Lower lobe of right lung (tissue), 2 donors: ENCODE results near the gene RAB4B. TPM values are rescaled to one million over a fixed set of nuclear protein-coding genes. Genes with fewer than 3 reads are reported as not detected.

Experiments used
- ATAC-seq, 2 donors: fragments of 200-7000 bp; cut with Tn5 transposase; one replicate each; pipeline ENCODE4 v1.9.1; 2020 to 2022; ENCODE audit warnings: mild to moderate bottlenecking in 2 of 2, moderate library complexity in 2 of 2
- DNase-seq: peaks from one replicate; pipeline ENCODE4 v3.0.0-alpha.2; 2020
- H3K27ac ChIP-seq: fragments of 200-600 bp; one replicate; pipeline ENCODE4 v1.8.0; 2022
- H3K27me3 ChIP-seq: fragments of 200-600 bp; one replicate; pipeline ENCODE4 v1.8.0; 2022; ENCODE audit warnings: low read depth
- H3K36me3 ChIP-seq: fragments of 200-600 bp; one replicate; pipeline ENCODE4 v1.8.0; 2022; ENCODE audit warnings: mild to moderate bottlenecking
- H3K4me1 ChIP-seq: fragments of 200-600 bp; one replicate; pipeline ENCODE4 v1.8.0; 2022
- H3K4me3 ChIP-seq: fragments of 200-600 bp; one replicate; pipeline ENCODE4 v1.8.0; 2022; ENCODE audit warnings: mild to moderate bottlenecking
- H3K9me3 ChIP-seq: fragments of 200-600 bp; one replicate; pipeline ENCODE4 v1.8.0; 2022
- CTCF ChIP-seq: fragments of 200-600 bp; IDR thresholded peaks from one replicate; pipeline ENCODE4 v1.8.0; 2022; ENCODE audit warnings: antibody characterized with exemption, mild to moderate bottlenecking
- intact Hi-C: fragments of 100-400 bp; cut with DNase I; formaldehyde crosslinking; loops from one replicate; pipeline ENCODE4 v1.11.0; 2022
- total RNA-seq: library from RNA; stranded (reverse); fragmentation: NEBNext Ultra II Directional; extraction: Animal tissue kit (Norgen Biotek cat#: 25700); gene quantifications from one replicate; pipeline ENCODE4 v1.2.1, GENCODE V29; 2021
- donor health status: DM: no; HTN: yes; CAD: no; lungs with severe emphysema.

RAB4B gene
- total RNA-seq, 1 donor from 2014 or later: 48.5 TPM

GRCh38 chr19:40774916-40775631 is 3.0 kb upstream of the RAB4B start, which contains the start of gene MIA:
MIA (plus strand) TSS chr19:40775521; CDS start chr19:40775543, 22 bp downstream.
- ATAC-seq (no peak), DNase-seq (no peak)
- TF ChIP-seq CTCF: no peak
- no peak within 1 kb of the TSS for H3K27ac ChIP-seq
- no peaks in the 10 kb centered on the region for H3K27me3 ChIP-seq
- H3K4me3 ChIP-seq: no peak within 1 kb of the TSS
- peaks cover 3% of the 10 kb centered on the region for H3K36me3 ChIP-seq
- intact Hi-C loops: no loop called here
- peaks cover 22% of the 10 kb centered on the region for H3K4me1 ChIP-seq
- no peaks in the 10 kb centered on the region for H3K9me3 ChIP-seq

- no peak overlapping the region for H3K4me3 ChIP-seq
- peaks cover 22% of the 10 kb centered on the region for H3K4me1 ChIP-seq
- peaks cover 3% of the 10 kb centered on the region for H3K36me3 ChIP-seq
- intact Hi-C loops: no loop called here
- ATAC-seq (no peak), DNase-seq (no peak)
- TF ChIP-seq CTCF: no peak
- no peak overlapping the region for H3K27ac ChIP-seq
- H3K9me3 ChIP-seq: no peaks in the 10 kb centered on the region
- no peaks in the 10 kb centered on the region for H3K27me3 ChIP-seq
Observed at GRCh38 chr19:40775632-40776022, 2.4 kb upstream of the RAB4B start.

- DNase-seq (no peak), ATAC-seq (no peak)
- Histone ChIP-seq H3K4me3 (no peak overlapping the region), H3K36me3 (peaks cover 3% of the 10 kb centered on the region), H3K9me3 (no peaks in the 10 kb centered on the region), H3K4me1 (peaks cover 22% of the 10 kb centered on the region), H3K27ac (peak overlapping the region; percentile 96), H3K27me3 (no peaks in the 10 kb centered on the region)
- intact Hi-C loops: no loop called here
- no peak for TF ChIP-seq CTCF
Observed at GRCh38 chr19:40776364-40776763, 1.7 kb upstream of the RAB4B start.

GRCh38 chr19:40776932-40777644 is 959 bp upstream of the RAB4B start:
- ATAC-seq (peak; percentile 85 to 90), DNase-seq (peak; percentile 91)
- no peaks in the 10 kb centered on the region for H3K9me3 ChIP-seq
- peaks cover 4% of the 10 kb centered on the region for H3K36me3 ChIP-seq
- H3K27me3 ChIP-seq: no peaks in the 10 kb centered on the region
- no peak for TF ChIP-seq CTCF
- H3K4me3 ChIP-seq: peak overlapping the region; percentile 60
- intact Hi-C loops: no loop called here
- peaks cover 22% of the 10 kb centered on the region for H3K4me1 ChIP-seq
- H3K27ac ChIP-seq: peak overlapping the region; percentile 96

GRCh38 chr19:40777645-40777936 is 456 bp upstream of the RAB4B start:
- H3K36me3 ChIP-seq: peaks cover 5% of the 10 kb centered on the region
- no peak for DNase-seq
- H3K4me3 ChIP-seq: peak overlapping the region; percentile 60
- H3K9me3 ChIP-seq: no peaks in the 10 kb centered on the region
- peak overlapping the region; percentile 96 for H3K27ac ChIP-seq
- no peak for ATAC-seq
- no peaks in the 10 kb centered on the region for H3K27me3 ChIP-seq
- peaks cover 22% of the 10 kb centered on the region for H3K4me1 ChIP-seq
- TF ChIP-seq CTCF: no peak
- intact Hi-C loops: no loop called here
